Astrocyte (in vitro differentiated cells and primary cell): ENCODE measurements around the gene NME2. TPM values are rescaled to one million over a fixed set of nuclear protein-coding genes. Genes with fewer than 3 reads are reported as not detected.
"Not testable (repeated sequence)": the region's sequence is repeated elsewhere in the genome, so short reads cannot be mapped to it uniquely, and the experiment has no call there.

Experiments
- DNase-seq: peaks from one replicate; pipeline ENCODE4 v3.0.0-alpha.2; 2010; ENCODE audit warnings: low read depth
- FAIRE-seq: peaks from 2 replicates; lab custom pipeline; 2011; peaks lifted over from hg19 to GRCh38; lab: Jason Lieb, UNC
- H2AFZ ChIP-seq: 2 replicates; pipeline ENCODE4 v1.6.0; 2012; ENCODE audit warnings: low read depth, low read length, inconsistent platforms
- H3K27ac ChIP-seq: 2 replicates; pipeline ENCODE4 v1.5.1; 2011; ENCODE audit warnings: low read depth, low read length, inconsistent platforms
- H3K27me3 ChIP-seq: 2 replicates; pipeline ENCODE4 v1.6.0; 2011; ENCODE audit warnings: low read length, inconsistent platforms; ENCODE audit not compliant: insufficient read depth
- H3K36me3 ChIP-seq: 2 replicates; pipeline ENCODE4 v1.5.1; 2011; ENCODE audit warnings: low read length, inconsistent platforms; ENCODE audit not compliant: insufficient read depth
- H3K4me1 ChIP-seq: 2 replicates; pipeline ENCODE4 v1.5.1; 2011; ENCODE audit warnings: low read length, inconsistent platforms; ENCODE audit not compliant: insufficient read depth
- H3K4me2 ChIP-seq: 2 replicates; pipeline ENCODE4 v1.6.0; 2012; ENCODE audit warnings: low read length, inconsistent platforms
- H3K4me3 ChIP-seq: 2 replicates; pipeline ENCODE4 v1.5.1; 2011; ENCODE audit warnings: low read depth, mild to moderate bottlenecking, low read length, inconsistent platforms; ENCODE audit not compliant: insufficient read depth
- H3K79me2 ChIP-seq: 2 replicates; pipeline ENCODE4 v1.6.0; 2012; ENCODE audit warnings: mild to moderate bottlenecking, low read length, inconsistent platforms; ENCODE audit not compliant: insufficient read depth
- H3K9ac ChIP-seq: 2 replicates; pipeline ENCODE4 v1.6.0; 2012; ENCODE audit warnings: mild to moderate bottlenecking, low read length, inconsistent platforms
- H3K9me3 ChIP-seq: 2 replicates; pipeline ENCODE4 v1.5.1; 2012; ENCODE audit warnings: low read depth, mild to moderate bottlenecking, low read length, inconsistent platforms; ENCODE audit not compliant: insufficient read depth
- H4K20me1 ChIP-seq: 2 replicates; pipeline ENCODE4 v1.6.0; 2012; ENCODE audit warnings: low read length, inconsistent platforms; ENCODE audit not compliant: insufficient read depth
- H3K27ac Mint-ChIP-seq: one replicate; pipeline ENCODE4 v1.8.0; 2021; ENCODE audit warnings: mild to moderate bottlenecking, mixed read lengths; ENCODE audit not compliant: unreplicated experiment
- H3K27me3 Mint-ChIP-seq: one replicate; pipeline ENCODE4 v1.8.0; 2021; ENCODE audit warnings: low read depth, mixed read lengths; ENCODE audit not compliant: unreplicated experiment
- H3K36me3 Mint-ChIP-seq: one replicate; pipeline ENCODE4 v1.8.0; 2021; ENCODE audit warnings: low read depth, mixed read lengths; ENCODE audit not compliant: unreplicated experiment
- H3K4me1 Mint-ChIP-seq: one replicate; pipeline ENCODE4 v1.8.0; 2021; ENCODE audit warnings: low read depth, mixed read lengths; ENCODE audit not compliant: unreplicated experiment
- H3K4me3 Mint-ChIP-seq: one replicate; pipeline ENCODE4 v1.8.0; 2021; ENCODE audit warnings: mild to moderate bottlenecking, moderate library complexity, mixed read lengths; ENCODE audit not compliant: unreplicated experiment
- H3K9me3 Mint-ChIP-seq: one replicate; pipeline ENCODE4 v1.8.0; 2021; ENCODE audit warnings: mild to moderate bottlenecking, mixed read lengths; ENCODE audit not compliant: unreplicated experiment
- EZH2 ChIP-seq: IDR thresholded peaks from 2 replicates; pipeline ENCODE4 v1.6.1; 2012; ENCODE audit warnings: mild to moderate bottlenecking, low read length, inconsistent platforms; ENCODE audit not compliant: insufficient read depth
- total RNA-seq: library from RNA; stranded (reverse); gene quantifications from 2 replicates; pipeline ENCODE4 v1.2.1, GENCODE V29; 2021
- TF ChIP-seq, protein P1 (sequence below): IDR thresholded peaks from 2 replicates; pipeline ENCODE4 v1.5.1; 2011; ENCODE audit warnings: low read depth, mild to moderate bottlenecking, inconsistent platforms, low read length, moderate library complexity; ENCODE audit not compliant: insufficient read depth

NME2 gene
- total RNA-seq, 1 donor from 2014 or later: 894 TPM

DNA sequence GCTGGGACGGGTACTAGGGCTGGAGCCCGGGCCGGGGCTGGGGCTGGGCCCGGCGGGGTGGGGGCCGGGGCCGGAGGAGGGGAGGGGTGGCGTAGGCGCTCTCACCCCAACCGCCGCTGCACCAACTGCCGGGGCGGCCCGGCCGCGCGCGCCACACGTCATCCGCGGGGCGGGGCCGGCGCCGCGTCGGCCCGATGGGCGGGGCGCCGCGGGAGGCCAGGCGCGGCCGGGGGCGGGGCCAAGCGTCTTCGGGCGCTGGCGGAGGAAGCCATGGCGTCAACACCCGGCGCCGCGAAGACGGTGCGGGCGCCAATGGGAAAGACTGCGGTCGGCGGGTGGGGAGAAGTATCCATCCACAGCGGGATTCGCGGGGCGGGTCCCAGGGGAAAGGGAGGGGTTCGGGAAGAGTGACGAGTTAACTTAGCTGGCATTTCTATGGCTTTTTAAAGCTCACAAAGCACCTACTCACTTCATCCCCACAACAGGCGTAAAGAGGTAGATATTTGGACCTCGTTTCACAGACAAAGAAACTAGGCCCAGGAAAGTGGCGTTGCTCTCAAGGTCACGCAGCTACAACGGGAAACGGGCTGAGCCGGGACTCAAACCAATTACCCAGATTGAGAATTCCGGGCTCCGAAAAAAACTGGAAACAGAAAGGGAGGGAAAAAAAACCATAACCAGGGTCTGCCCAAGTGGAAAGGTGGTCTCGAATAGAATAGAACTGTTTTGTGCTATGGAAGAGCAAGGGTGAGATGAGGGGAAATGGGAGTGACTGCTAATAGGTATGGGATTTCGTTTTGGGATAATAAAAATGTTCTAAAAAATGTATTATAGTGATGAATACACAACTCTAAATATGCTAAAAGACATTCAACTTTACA, 45.2 kb upstream of the NME2 start, which contains the start of gene SPAG9:
SPAG9 (minus strand) TSS at position 130 of the 881 bp plus-strand sequence. CDS start 212 bp downstream, outside the sequence.
- peak; percentile 90 for DNase-seq
- H2AFZ ChIP-seq: peak within 1 kb of the TSS; percentile 89
- Mint-ChIP-seq H3K4me1 (peaks cover 22% of the 10 kb centered on the region), H3K36me3 (no peaks in the 10 kb centered on the region), H3K27ac (peak within 1 kb of the TSS; percentile 100), H3K27me3 (no peaks in the 10 kb centered on the region), H3K4me3 (peak within 1 kb of the TSS; percentile 93), H3K9me3 (no peaks in the 10 kb centered on the region)
- no peaks in the 10 kb centered on the region for H3K36me3 ChIP-seq
- no peak for FAIRE-seq
- H4K20me1 ChIP-seq: peaks cover 40% of the 10 kb centered on the region
- H3K4me2 ChIP-seq: peak within 1 kb of the TSS; percentile 93
- no peaks in the 10 kb centered on the region for H3K27me3 ChIP-seq
- H3K27ac ChIP-seq: peak within 1 kb of the TSS; percentile 100
- no peak for TF ChIP-seq EZH2
- TF ChIP-seq, protein P1, sequence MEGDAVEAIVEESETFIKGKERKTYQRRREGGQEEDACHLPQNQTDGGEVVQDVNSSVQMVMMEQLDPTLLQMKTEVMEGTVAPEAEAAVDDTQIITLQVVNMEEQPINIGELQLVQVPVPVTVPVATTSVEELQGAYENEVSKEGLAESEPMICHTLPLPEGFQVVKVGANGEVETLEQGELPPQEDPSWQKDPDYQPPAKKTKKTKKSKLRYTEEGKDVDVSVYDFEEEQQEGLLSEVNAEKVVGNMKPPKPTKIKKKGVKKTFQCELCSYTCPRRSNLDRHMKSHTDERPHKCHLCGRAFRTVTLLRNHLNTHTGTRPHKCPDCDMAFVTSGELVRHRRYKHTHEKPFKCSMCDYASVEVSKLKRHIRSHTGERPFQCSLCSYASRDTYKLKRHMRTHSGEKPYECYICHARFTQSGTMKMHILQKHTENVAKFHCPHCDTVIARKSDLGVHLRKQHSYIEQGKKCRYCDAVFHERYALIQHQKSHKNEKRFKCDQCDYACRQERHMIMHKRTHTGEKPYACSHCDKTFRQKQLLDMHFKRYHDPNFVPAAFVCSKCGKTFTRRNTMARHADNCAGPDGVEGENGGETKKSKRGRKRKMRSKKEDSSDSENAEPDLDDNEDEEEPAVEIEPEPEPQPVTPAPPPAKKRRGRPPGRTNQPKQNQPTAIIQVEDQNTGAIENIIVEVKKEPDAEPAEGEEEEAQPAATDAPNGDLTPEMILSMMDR: no peak
- peaks cover 28% of the 10 kb centered on the region for H3K4me1 ChIP-seq
- H3K9me3 ChIP-seq: no peaks in the 10 kb centered on the region
- peak within 1 kb of the TSS; percentile 97 for H3K9ac ChIP-seq
- peaks cover 45% of the 10 kb centered on the region for H3K79me2 ChIP-seq
- peak within 1 kb of the TSS; percentile 89 for H3K4me3 ChIP-seq

DNA sequence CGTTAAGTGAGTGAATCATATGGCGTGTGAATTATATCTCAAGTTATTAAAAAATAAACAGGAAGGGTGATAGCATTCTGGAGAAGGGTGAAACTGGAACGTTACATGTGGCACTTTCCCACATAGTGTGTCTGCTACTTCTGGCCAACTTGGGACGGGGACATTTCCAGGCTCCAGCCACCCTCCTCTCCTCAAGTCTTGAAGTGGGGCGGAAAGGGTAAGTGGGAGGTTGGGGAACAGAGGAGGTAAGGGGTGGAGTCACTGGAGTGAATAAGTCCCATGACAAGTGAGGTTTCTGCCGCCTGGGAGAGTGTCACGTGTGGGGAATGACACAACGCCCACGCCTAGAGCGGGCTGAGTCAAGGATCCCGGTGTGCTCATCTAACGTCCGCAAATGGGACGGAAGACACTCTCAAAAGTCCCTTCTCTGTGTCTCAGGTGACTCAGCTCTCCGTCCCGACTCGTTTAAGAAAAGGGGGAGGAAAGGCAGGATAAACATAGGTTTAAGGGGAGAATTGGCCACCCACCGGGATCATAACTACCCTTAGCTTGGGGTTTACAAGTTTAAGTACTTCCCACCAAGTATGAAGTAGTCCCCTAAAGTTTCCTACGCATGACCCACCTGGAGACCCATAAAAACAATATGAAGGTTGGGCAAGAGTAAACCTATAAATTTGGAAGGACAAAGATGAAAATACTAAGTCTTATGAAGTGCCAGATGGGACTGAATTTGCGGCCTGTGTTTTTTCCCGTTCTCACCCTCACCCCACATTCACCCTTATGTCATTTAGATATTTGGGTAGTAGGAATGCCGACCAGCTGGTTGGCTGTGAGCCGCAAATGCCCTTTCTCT, 44.4 kb upstream of the NME2 start:
- Mint-ChIP-seq H3K36me3 (no peaks in the 10 kb centered on the region), H3K27me3 (no peaks in the 10 kb centered on the region), H3K4me3 (peak overlapping the region; percentile 92), H3K4me1 (peaks cover 22% of the 10 kb centered on the region), H3K27ac (peak overlapping the region; percentile 100), H3K9me3 (no peaks in the 10 kb centered on the region)
- peak; percentile 90 for DNase-seq
- TF ChIP-seq EZH2: no peak
- TF ChIP-seq, protein P1: no peak
- Histone ChIP-seq H3K36me3 (no peaks in the 10 kb centered on the region), H3K4me2 (peak overlapping the region; percentile 93), H3K79me2 (peaks cover 36% of the 10 kb centered on the region), H3K4me1 (peaks cover 28% of the 10 kb centered on the region), H3K9ac (peak overlapping the region; percentile 97), H2AFZ (peak overlapping the region; percentile 58), H3K9me3 (no peaks in the 10 kb centered on the region), H4K20me1 (peaks cover 32% of the 10 kb centered on the region), H3K27me3 (no peaks in the 10 kb centered on the region), H3K27ac (peak overlapping the region; percentile 100), H3K4me3 (peak overlapping the region; percentile 72)
- FAIRE-seq: no peak

DNA sequence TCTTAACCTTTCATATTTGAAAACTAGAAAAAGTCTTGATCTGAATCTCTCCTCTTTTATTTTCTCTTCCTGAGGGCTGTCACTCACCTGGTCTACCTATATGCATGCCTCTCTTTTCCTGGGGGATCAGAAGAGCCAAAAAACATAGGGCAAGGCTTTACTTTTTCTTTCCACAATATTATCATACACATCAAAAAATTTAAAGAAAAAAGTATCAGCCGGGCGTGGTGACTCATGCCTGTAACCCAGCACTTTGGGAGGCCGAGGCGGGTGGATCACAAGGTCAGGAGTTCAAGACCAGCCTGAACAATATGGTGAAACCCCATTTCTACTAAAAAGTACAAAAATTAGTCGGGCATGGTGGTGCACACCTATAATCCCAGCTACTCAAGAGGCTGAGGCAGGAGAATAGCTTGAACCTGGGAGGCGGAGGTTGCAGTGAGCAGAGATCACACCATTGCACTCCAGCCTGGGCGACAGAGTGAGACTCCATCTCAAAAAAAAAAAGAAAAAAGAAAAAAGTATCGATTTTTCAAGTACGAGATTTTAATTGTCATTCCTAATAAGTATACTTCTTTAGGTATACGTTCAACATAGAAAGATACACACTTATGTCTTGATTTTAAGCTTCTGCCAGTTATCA, 43.6 kb upstream of the NME2 start:
- not testable (repeated sequence) for H3K27me3 ChIP-seq, H3K9me3 ChIP-seq, DNase-seq, H3K36me3 Mint-ChIP-seq, H3K27me3 Mint-ChIP-seq, H3K9me3 Mint-ChIP-seq, H3K4me3 ChIP-seq, H3K36me3 ChIP-seq, FAIRE-seq
- Mint-ChIP-seq H3K27ac (peak overlapping the region; percentile 100), H3K4me1 (peaks cover 19% of the 10 kb centered on the region), H3K4me3 (peak overlapping the region; percentile 11)
- H3K9ac ChIP-seq: peak overlapping the region; percentile 97
- H3K79me2 ChIP-seq: peaks cover 29% of the 10 kb centered on the region
- peaks cover 28% of the 10 kb centered on the region for H3K4me1 ChIP-seq
- H4K20me1 ChIP-seq: peaks cover 24% of the 10 kb centered on the region
- H3K27ac ChIP-seq: peak overlapping the region; percentile 100
- peak overlapping the region; percentile 93 for H3K4me2 ChIP-seq
- H2AFZ ChIP-seq: peak overlapping the region; percentile 58
